Endodermal cell (in vitro differentiated cells): Measurements from ENCODE around the gene SP3. TPM values are rescaled to one million over a fixed set of nuclear protein-coding genes. Genes with fewer than 3 reads are reported as not detected.

Experiments
- DNase-seq: peaks from one replicate; pipeline ENCODE4 v3.0.0-alpha.2; 2017
- H3K27ac ChIP-seq: 2 replicates; pipeline ENCODE4 v1.5.1; 2013; ENCODE audit warnings: mild to moderate bottlenecking, low read depth, low read length, moderate library complexity
- H3K27me3 ChIP-seq: 2 replicates; pipeline ENCODE4 v1.6.1; 2013; ENCODE audit warnings: mild to moderate bottlenecking, low read length, moderate library complexity; ENCODE audit not compliant: insufficient read depth, control insufficient read depth, poor library complexity, severe bottlenecking
- H3K36me3 ChIP-seq: 2 replicates; pipeline ENCODE4 v1.7.0; 2013; ENCODE audit warnings: mild to moderate bottlenecking, low read length, moderate library complexity; ENCODE audit not compliant: control insufficient read depth, insufficient read depth
- H3K4me1 ChIP-seq: one replicate; pipeline ENCODE4 v1.7.0; 2013; ENCODE audit warnings: low read length; ENCODE audit not compliant: control insufficient read depth, insufficient read depth
- H3K4me3 ChIP-seq: 2 replicates; pipeline ENCODE4 v1.5.1; 2013; ENCODE audit warnings: mild to moderate bottlenecking, low read length, moderate library complexity
- H3K9ac ChIP-seq: 2 replicates; pipeline ENCODE4 v1.6.1; 2013; ENCODE audit warnings: mild to moderate bottlenecking, low read length, moderate library complexity; ENCODE audit not compliant: poor library complexity, severe bottlenecking; ENCODE audit errors: extremely low read depth
- H3K9me3 ChIP-seq: 2 replicates; pipeline ENCODE4 v1.6.1; 2013; ENCODE audit warnings: mild to moderate bottlenecking, low read length, moderate library complexity; ENCODE audit not compliant: control insufficient read depth
- H3K27ac Mint-ChIP-seq: 2 replicates; pipeline ENCODE4 v1.8.0; 2020; ENCODE audit warnings: mixed read lengths
- H3K27me3 Mint-ChIP-seq: 2 replicates; pipeline ENCODE4 v1.8.0; 2021; ENCODE audit warnings: mild to moderate bottlenecking, mixed read lengths; ENCODE audit not compliant: insufficient read depth
- H3K36me3 Mint-ChIP-seq: 2 replicates; pipeline ENCODE4 v1.8.0; 2020; ENCODE audit warnings: low read depth, mixed read lengths
- H3K4me1 Mint-ChIP-seq: 2 replicates; pipeline ENCODE4 v1.8.0; 2020; ENCODE audit warnings: mixed read lengths
- H3K4me3 Mint-ChIP-seq: 2 replicates; pipeline ENCODE4 v1.8.0; 2020; ENCODE audit warnings: mild to moderate bottlenecking, moderate library complexity, mixed read lengths
- H3K9me3 Mint-ChIP-seq: 2 replicates; pipeline ENCODE4 v1.8.0; 2020; ENCODE audit warnings: mild to moderate bottlenecking, mixed read lengths
- WGBS, 2 experiments: methylation state at CpG; one replicate each; pipeline versions ENCODE4 v1.1.5 to v1.1.7; 2013; ENCODE audit warnings: missing lambda C conversion rate in 2 of 2, mixed read lengths in 1 of 2; ENCODE audit not compliant: insufficient coverage in 1 of 2, insufficient read length in 1 of 2; 5-methylcytosine and 5-hydroxymethylcytosine counted together
- total RNA-seq, 2 donors: library from RNA; stranded (reverse); fragmentation: NEBNext Ultra II Directional in 1 of 2; extraction: Animal tissue kit (Norgen Biotek cat#: 25700) in 1 of 2; gene quantifications; 2 replicates in 1 of 2; 3 replicates in 1 of 2; pipeline ENCODE4 v1.2.1, GENCODE V29; 2021
- TF ChIP-seq, protein P1 (sequence below): fragments of 200-600 bp; sonication (generic); conservative IDR thresholded peaks from 2 replicates; pipeline ENCODE4 v1.5.0; 2021; ENCODE audit warnings: antibody characterized with exemption, mild to moderate bottlenecking

SP3 gene
- total RNA-seq, 2 donors from 2014 or later = 80.2 to 83.7 TPM

DNA sequence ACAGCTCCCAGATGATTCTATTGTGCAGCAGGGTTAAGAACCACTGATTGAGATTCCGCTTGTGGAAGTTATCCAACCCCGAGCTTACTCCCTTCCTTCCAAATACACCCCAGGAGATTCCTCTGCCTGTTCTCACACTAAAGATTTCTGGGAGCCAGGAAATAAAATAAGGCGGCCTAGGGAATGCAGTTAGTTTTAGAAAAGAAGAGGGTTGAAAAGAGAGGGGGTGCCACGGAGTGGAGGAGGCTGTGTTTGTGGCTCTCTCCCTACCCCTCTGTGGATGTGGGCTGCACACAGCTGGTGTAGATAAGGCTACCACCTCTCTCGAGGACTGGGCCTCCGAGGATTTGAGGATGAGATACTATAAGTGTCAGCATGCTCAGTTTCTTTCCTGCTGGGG lies 25.1 kb upstream of the SP3 start:
- H3K27ac ChIP-seq = no peak overlapping the region
- Mint-ChIP-seq H3K9me3 (no peaks in the 10 kb centered on the region), H3K4me1 (peaks cover 2% of the 10 kb centered on the region), H3K27me3 (peaks cover 2% of the 10 kb centered on the region), H3K36me3 (no peaks in the 10 kb centered on the region), H3K4me3 (no peak overlapping the region), H3K27ac (no peak overlapping the region)
- no peaks in the 10 kb centered on the region for H3K36me3 ChIP-seq
- no peak overlapping the region for H3K4me3 ChIP-seq
- WGBS, 2 experiments = 92 to 100% methylated on average over 2 to 6 of the region's 6 CpGs
- H3K9ac ChIP-seq = no peak overlapping the region
- TF ChIP-seq, protein P1, sequence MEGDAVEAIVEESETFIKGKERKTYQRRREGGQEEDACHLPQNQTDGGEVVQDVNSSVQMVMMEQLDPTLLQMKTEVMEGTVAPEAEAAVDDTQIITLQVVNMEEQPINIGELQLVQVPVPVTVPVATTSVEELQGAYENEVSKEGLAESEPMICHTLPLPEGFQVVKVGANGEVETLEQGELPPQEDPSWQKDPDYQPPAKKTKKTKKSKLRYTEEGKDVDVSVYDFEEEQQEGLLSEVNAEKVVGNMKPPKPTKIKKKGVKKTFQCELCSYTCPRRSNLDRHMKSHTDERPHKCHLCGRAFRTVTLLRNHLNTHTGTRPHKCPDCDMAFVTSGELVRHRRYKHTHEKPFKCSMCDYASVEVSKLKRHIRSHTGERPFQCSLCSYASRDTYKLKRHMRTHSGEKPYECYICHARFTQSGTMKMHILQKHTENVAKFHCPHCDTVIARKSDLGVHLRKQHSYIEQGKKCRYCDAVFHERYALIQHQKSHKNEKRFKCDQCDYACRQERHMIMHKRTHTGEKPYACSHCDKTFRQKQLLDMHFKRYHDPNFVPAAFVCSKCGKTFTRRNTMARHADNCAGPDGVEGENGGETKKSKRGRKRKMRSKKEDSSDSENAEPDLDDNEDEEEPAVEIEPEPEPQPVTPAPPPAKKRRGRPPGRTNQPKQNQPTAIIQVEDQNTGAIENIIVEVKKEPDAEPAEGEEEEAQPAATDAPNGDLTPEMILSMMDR = no peak
- peaks cover 5% of the 10 kb centered on the region for H3K4me1 ChIP-seq
- H3K27me3 ChIP-seq = no peaks in the 10 kb centered on the region
- no peaks in the 10 kb centered on the region for H3K9me3 ChIP-seq
- DNase-seq = no peak

DNA sequence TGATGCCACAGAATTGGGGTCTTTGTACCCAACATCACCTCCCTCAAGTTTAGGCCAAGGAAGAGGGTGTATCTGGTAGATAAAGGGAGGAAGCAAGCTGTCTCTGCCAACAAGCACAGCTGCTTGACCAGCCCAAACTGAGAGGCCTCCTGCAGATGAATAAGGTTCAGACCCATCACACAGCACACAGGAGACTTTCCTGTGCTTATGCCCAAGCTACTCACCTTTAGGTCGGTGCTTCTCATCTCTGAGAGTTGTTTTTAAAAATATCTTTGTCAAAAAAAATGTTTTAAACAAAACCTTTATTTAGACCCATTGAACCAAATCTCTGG lies 24.7 kb upstream of the SP3 start:
- no peaks in the 10 kb centered on the region for H3K36me3 Mint-ChIP-seq
- Histone ChIP-seq H3K9ac (no peak overlapping the region), H3K27me3 (no peaks in the 10 kb centered on the region), H3K4me3 (no peak overlapping the region), H3K27ac (no peak overlapping the region), H3K9me3 (no peaks in the 10 kb centered on the region), H3K36me3 (no peaks in the 10 kb centered on the region), H3K4me1 (peaks cover 5% of the 10 kb centered on the region)
- DNase-seq = no peak
- no peaks in the 10 kb centered on the region for H3K9me3 Mint-ChIP-seq
- 88% methylated on average over 1 of the region's 1 CpG; no CpG with 5 or more reads in 1 of the 2 experiments for WGBS, 2 experiments
- no peak overlapping the region for H3K4me3 Mint-ChIP-seq
- TF ChIP-seq, protein P1 = no peak
- H3K27ac Mint-ChIP-seq = no peak overlapping the region
- peaks cover 2% of the 10 kb centered on the region for H3K27me3 Mint-ChIP-seq
- H3K4me1 Mint-ChIP-seq = peaks cover 4% of the 10 kb centered on the region

DNA sequence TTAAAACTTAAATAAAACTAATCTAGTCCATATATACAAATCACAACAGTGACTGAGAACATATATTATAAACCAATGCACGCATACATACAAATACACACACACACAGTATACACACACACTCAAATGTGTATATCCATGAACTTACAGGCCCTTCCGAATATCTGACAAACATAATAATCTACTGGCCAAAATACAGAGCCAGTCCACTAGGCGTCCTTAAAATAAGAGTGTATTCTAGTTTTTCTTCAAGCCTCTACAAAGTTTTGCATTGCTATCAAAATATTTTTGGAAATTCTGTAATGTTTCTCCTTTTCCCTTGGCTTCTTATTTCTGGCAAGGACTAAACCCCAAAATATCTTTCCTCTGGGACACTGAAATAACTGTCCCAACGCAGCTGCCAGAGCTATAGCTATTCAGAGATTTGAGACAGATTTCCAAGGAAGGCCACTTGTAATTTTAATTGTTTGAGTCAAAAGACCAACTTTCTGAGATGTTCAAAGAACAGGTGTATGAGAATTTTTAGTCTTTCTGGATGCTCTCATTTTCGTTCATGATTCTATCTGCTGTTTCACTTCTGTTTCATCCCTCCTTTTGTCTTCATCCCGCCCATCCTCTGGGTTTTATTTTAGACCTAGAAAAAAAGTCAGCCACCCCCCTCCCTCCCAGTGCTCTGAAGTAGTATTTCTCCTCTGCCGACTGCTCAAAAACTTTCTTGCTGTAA lies 24.1 kb upstream of the SP3 start:
- no peaks in the 10 kb centered on the region for H3K27me3 Mint-ChIP-seq
- Histone ChIP-seq H3K9ac (no peak overlapping the region), H3K4me3 (no peak overlapping the region), H3K27me3 (no peaks in the 10 kb centered on the region), H3K4me1 (peaks cover 5% of the 10 kb centered on the region), H3K9me3 (no peaks in the 10 kb centered on the region), H3K36me3 (no peaks in the 10 kb centered on the region), H3K27ac (no peak overlapping the region)
- H3K4me3 Mint-ChIP-seq = no peak overlapping the region
- H3K27ac Mint-ChIP-seq = no peak overlapping the region
- H3K36me3 Mint-ChIP-seq = no peaks in the 10 kb centered on the region
- DNase-seq = no peak
- no peaks in the 10 kb centered on the region for H3K9me3 Mint-ChIP-seq
- TF ChIP-seq, protein P1 = no peak
- WGBS, 2 experiments = 85 to 100% methylated on average over 4 to 7 of the region's 7 CpGs
- peaks cover 5% of the 10 kb centered on the region for H3K4me1 Mint-ChIP-seq
